ENCODE data around the gene STAT5B. TPM values are rescaled to one million over a fixed set of nuclear protein-coding genes. Genes with fewer than 3 reads are reported as not detected.

STAT5B gene
- polyA plus RNA-seq, 3 donors = 17.4 to 60.8 (median 47.1) TPM

DNA sequence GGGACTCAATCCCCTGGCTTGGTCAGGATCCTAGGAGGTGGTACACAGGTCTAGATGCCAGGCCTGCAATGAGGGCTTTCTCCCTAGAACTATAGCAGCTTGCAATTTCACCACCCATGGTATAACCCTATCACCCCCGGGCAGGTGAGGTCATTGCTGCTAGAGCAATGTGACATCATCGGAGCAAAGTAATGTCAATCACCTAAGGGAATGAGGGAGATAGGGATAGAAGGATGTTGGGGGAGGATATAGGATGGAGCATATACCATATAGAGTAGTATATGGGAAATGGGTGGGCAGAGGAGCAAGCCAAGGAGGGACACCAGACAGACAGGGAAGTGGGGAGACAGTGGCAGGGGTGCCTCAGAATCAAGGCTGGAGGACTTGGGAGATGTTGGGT is 98.5 kb downstream of the STAT5B start:
- WGBS, 3 donors = 84 to 92% (median 84%) methylated on average over 2 of the region's 2 CpGs
- H3K27ac ChIP-seq (ENCODE audit: low read depth, low read length) = no peak overlapping the region

DNA sequence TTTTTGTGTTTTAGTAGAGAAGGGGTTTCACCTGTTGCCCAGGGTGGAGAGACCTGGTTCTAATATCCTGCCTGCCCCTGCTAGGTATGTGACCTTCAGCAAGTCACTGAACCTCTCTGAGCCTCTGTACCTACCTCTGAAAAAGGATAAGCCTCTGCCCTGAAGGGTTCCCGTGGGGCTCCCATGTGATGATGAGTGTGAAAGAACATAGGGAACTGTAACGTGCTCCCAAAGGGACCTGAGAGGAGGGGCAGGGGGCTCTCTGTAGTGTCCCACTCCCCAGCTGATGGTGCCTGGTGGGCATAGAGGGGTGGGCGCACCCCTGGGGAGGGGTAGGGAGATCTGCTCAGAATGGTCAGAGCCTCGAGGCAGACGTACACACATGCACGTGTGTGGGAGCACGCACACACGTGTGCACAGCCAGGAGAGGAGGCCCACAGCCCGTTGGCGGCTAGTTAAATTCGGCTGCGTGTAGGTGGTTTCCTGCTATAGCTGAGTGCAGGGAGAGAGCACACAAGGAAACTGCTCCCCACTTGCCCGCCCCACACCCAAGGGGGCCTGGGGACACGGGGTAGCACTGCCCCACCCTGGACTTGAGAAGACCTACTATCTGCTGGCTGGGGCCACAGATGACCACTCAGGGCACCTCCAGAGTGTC is 101.9 kb downstream of the STAT5B start:
- 67 to 72% (median 71%) methylated on average over 14 of the region's 14 CpGs for WGBS, 3 donors
- H3K27ac ChIP-seq (ENCODE audit: low read depth, low read length) = no peak overlapping the region

DNA sequence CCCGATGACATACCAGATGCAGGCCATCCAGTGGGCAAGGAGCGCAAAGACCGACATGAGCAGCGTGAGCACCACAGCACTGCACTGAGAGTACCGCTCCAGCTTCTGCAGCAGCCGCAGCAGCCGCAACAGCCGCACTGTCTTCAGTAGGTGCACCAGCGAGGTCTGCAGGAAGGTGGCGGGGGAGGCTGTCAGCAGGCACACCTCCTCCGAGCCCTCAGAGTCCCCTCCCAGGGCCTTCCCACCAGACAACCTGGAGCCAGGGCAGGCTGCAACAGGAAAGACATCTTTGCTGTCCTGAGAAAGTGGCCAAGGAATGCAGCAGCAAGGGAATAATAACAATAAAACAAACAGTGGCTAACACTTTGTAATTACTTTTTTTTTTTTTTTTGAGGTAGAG is 104.4 kb downstream of the STAT5B start:
- WGBS, 3 donors = 58 to 64% (median 61%) methylated on average over 11 of the region's 11 CpGs

DNA sequence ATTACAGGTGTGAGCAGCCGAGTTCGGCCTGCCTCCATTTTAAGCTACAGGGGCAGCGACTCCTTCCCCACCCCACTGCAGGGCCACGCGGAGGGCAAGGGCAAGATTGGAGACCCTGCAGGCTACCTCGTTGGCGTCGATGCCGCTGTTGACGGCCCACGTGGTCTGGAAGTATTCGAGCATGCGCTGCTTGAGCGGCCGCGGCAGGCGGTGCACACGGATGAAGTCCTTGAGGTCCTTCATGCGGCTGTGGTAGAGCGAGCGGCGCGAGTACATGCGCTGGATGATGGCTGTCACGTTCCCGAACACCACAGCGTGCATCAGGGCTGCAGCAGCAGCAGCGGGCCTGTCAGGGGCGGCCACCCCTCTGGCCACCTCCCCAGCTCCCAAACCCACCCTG is 106.8 kb downstream of the STAT5B start:
- WGBS, 3 donors = 93 to 94% (median 94%) methylated on average over 29 of the region's 29 CpGs
- H3K27ac ChIP-seq (ENCODE audit: low read depth, low read length) = no peak overlapping the region

More for the DNA sequence above, 104.4 kb downstream of the STAT5B start:
- no peak overlapping the region for H3K27ac ChIP-seq (ENCODE audit: low read depth, low read length)

DNA sequence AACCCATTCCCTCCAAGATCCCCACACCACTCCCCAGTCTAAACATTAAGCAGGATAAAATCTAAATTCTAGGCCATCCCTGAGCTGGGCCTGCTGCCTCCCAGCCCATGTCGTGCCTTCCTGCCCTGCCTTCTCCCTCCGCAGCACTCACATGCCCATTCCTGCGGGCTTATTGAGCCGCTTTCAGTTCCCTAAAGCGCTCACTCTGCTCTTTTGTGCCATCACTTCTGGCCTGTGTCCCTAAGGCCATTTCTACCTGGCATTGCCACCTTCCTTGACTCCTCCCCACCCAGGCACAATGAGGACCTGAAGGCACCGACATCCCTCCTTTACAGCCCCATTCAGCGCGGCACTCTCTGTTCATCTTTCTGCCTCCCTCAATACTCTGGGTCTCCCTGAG is 108.4 kb downstream of the STAT5B start:
- 94 to 96% (median 96%) methylated on average over 8 of the region's 8 CpGs for WGBS, 3 donors
- no peak overlapping the region for H3K27ac ChIP-seq (ENCODE audit: low read depth, low read length)

DNA sequence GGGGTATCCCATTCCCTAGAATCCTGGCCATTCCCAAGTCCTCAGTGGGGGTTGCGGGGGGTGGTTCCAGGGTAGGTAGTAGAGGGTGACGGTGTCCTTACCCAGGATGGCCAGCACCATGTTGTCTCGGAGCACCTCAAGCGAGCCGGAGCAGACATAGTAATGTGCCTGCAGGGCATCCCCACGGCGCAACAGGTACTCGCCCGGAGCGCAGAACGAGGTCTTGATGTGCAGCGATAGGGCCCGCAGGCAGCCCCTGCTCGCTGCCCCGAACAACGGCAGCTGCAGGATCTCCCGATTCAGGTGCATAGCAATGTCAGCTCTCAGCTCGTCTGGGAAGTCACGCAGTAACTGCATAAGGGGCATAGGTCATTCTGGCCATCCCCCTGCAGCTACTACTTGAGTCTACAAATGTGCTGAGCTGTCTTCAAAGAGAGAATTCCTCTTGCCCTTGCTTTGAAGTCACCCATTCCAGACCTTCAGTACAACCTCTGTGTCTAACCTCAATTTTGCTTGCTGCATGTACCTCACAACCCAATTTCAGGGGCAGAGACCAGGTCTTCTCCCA is 109.9 kb downstream of the STAT5B start:
- WGBS, 3 donors = 85 to 93% (median 92%) methylated on average over 19 of the region's 19 CpGs
- H3K27ac ChIP-seq (ENCODE audit: low read depth, low read length) = no peak overlapping the region

DNA sequence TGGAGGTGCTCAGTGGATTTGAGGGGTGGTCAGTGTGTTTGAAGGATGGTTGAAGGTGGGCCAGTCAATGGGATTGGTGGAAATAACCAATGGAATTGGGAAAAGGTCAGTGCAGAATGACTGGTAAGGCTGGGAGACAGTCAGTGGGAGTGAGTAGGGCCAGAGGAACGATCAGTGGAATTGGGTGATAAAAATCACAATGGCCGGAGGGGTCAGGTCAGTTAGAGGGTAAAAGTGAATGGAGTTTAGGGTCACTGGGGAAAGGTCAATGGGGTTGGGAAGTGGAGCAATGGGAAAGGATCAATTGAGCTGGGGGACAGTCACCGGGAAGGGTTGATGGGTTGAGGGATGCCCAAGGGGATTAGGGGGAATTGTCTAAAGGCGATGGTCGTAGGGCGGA is 110.4 kb downstream of the STAT5B start:
- WGBS, 3 donors = 80 to 88% (median 86%) methylated on average over 6 of the region's 6 CpGs
- H3K27ac ChIP-seq (ENCODE audit: low read depth, low read length) = no peak overlapping the region

DNA sequence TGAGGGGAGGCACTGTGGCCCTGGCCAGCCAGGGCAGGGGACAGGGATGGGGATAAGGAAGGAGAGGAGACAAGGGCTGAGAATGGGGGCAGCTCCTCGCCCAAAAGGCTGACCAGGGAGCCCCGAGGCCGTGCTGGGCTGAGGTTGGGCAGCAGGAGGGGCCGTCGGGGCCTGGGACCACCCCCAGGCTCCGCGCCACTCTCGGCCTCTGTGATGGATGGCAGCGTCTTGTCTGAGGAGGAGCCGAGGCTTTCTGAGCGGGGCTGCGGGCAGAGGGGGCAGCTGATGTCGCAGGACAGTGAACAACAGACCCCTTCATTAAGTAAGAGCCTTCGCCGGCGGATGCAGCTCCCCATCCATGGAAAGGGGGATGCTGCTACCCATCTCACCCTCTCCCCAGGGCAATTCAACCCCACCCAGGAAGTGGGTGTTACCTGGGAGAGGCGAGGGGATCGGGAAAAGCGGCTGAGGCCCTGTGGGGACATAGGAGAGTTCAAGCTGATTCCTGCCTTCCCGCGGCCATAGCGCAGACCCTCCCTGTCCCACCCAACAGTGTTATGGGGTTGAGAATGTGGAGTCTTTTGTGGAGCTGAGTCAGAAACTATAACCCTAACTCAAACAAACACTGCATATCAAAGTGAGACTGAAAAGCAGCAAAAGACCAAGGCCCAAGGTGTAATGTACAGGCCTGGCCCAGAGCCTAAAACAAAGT is 112.3 kb downstream of the STAT5B start:
- no peak overlapping the region for H3K27ac ChIP-seq (ENCODE audit: low read depth, low read length)
- WGBS, 3 donors = 46 to 66% (median 60%) methylated on average over 19 to 22 of the region's 22 CpGs

DNA sequence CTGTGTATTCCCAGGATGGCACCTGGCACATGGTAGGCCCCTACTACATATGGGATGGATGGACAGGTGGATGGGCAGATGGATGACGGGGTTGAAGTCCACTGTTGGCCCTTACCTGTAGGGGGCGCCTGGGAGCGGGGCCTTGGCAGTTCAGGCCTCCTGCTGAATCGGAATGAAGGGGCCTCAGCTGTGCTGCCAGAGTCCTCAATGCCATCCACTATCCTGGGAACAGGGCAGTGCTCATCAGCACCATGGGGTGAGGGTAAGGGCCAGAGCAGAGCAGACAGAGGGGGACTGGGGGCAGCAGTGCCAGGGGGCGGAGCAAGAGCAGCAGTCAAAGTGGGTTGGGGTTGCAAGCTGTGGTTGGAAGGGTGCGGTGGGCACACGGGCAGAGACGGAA is 113.1 kb downstream of the STAT5B start:
- no peak overlapping the region for H3K27ac ChIP-seq (ENCODE audit: low read depth, low read length)
- 56 to 63% (median 57%) methylated on average over 7 to 8 of the region's 8 CpGs for WGBS, 3 donors

DNA sequence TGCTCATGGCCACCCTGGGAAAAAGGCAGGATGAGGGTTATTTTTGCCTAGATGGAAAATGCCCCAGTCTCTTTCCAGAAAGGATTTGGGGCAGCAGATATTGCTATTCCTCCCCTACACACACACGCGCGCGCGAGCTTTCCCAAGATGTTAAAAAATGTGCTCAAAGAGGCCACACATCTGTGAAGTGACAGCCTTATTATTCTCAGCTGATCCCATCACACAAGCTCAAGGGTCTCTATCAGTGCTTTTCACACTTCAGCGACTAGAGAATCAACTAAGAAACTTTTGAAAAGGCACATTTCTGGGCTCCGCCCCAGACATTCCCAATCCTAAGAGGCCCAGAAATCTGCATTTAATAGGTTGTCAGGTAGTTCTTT is 115.7 kb downstream of the STAT5B start:
- 91 to 94% (median 93%) methylated on average over 7 of the region's 7 CpGs for WGBS, 3 donors
- no peak overlapping the region for H3K27ac ChIP-seq (ENCODE audit: low read depth, low read length)

DNA sequence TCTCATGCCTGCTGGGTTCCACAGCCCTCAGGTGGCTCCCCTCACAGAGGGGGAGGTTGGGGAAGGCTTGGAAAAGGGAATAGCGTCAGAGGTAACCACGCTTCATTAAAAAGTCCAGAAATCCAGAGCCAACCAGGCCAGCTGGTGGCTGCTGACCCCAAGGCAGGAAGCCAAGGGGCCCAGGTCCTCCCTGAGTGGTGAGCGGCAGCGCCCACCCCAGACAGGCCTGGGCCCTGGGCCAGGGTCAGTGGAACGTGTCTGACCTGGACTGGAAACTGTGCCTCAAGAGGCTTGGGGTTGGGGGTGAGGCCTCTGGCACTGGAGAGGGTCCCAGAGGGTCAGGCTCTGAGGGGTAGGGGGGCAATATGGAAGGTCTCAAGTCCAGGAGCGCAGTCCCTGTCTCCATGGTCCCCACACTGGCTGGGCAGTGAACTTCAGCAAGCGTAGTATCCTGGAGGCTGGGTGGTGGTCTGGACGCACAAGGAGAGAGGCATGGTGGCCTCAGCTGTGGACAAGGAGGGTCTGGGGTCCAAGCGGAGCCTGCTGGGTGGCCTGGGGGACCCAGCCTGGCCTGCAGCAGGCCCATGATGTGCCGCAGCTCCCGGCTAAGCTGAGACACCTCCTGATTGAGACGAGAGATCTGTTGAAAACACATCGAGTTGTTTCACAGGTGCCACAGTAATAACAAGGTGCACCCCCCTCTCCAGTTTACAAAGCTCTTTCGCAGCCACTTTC is 116.2 kb downstream of the STAT5B start:
- 75 to 79% (median 76%) methylated on average over 14 of the region's 14 CpGs for WGBS, 3 donors
- no peak overlapping the region for H3K27ac ChIP-seq (ENCODE audit: low read depth, low read length)

DNA sequence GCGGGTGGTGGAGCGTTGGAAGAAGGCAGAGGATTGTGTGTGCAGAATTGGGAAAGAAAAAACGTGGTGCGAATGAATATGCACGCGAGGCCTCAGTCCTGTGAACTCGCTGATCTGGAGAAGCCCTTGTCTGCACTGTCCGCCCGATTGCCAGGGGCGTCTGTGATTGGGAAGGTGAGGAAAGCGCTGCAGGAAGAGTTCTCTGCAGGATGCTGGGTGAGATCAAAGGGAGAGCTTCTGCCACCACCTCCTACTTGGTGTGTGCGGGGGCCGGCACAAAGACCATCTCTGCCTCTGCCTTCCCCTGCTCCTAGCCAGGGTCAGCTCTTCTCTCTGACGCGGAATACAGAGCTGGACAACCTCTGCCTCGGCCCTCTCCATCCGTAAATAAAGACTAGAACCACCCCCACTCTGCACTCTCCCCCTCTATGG is 120.6 kb downstream of the STAT5B start:
- H3K27ac ChIP-seq (ENCODE audit: low read depth, low read length) = no peak overlapping the region
- 41 to 45% (median 44%) methylated on average over 17 of the region's 17 CpGs for WGBS, 3 donors

DNA sequence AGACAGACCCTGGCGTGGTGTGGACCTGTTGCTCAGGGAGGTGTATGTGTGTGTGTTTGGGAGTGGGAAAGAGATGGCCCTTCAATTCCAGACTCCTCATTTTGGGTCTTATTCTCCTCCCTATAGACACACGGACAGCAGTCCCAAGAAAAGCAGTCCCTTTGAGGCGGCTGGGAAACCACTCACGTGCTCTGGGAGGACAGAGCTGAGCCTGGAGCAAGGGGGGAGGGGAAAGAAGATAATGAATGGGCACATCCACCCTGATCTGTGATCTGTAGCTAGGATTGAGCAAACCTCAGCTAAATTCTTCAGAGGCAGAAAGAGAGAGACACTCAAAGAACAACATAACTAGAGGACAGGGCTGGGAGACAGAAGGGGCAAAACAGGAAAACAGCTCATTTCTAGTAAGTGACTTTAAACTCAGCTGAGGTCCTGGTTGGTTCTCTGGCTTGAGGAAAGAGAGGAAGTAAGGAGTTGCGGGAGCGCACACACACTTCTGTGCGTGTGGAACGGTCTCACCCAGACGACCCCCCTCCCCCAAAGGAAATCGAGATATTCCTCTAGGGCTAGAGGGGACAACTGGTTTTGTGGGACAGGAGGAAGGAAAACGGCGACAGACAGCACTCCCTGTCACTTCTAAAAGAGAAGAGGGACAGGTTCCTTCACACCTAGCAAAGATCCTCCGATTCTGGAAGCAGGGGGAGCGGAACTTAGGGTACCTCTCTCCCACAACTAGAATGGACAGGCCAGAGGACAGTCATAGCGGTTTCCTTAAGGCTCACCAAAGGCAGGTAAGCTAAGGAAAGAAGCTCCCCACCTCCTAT is 122.1 kb downstream of the STAT5B start:
- no peak overlapping the region for H3K27ac ChIP-seq (ENCODE audit: low read depth, low read length)
- WGBS, 3 donors = 6 to 8% (median 6%) methylated on average over 15 of the region's 15 CpGs

Other genes with a start within 250 kb of the STAT5B start
- gene C17orf113, start 225.8 kb downstream of the STAT5B start, polyA plus RNA-seq = 1 to 10 TPM in 1 of 3 donors, under 1 TPM in 2; 0.12 to 1.5 (median 0.22) TPM
- gene ZNF385C, start 177.9 kb downstream of the STAT5B start, polyA plus RNA-seq = 1 to 10 TPM in 1 of 3 donors, under 1 TPM in 2; 0.10 to 2.0 (median 0.67) TPM
- gene DHX58, start 163.7 kb downstream of the STAT5B start, polyA plus RNA-seq = 10 to 100 TPM in 1 of 3 donors, 1 to 10 TPM in 2; 6.2 to 17.4 (median 7.0) TPM
- 10 to 100 TPM; 37.5 to 57.1 (median 40.9) TPM for gene KAT2A, start 155.0 kb downstream of the STAT5B start, polyA plus RNA-seq
- under 1 TPM; 0.09 to 0.70 (median 0.34) TPM for gene HSPB9, start 153.6 kb downstream of the STAT5B start, polyA plus RNA-seq
- gene RAB5C, start 121.4 kb downstream of the STAT5B start, polyA plus RNA-seq = 100 to 1,000 TPM in 2 of 3 donors, 10 to 100 TPM in 1; 62.4 to 190 (median 182) TPM
- under 1 TPM; 0.06 to 0.56 (median 0.19) TPM for gene KCNH4, start 95.2 kb downstream of the STAT5B start, polyA plus RNA-seq
- not detected for gene HCRT, start 90.9 kb downstream of the STAT5B start, polyA plus RNA-seq
- 10 to 100 TPM; 16.5 to 20.3 (median 19.4) TPM for gene GHDC, start 81.9 kb downstream of the STAT5B start, polyA plus RNA-seq
- gene STAT5A, start 12.1 kb upstream of the STAT5B start, polyA plus RNA-seq = 100 to 1,000 TPM in 1 of 3 donors, 10 to 100 TPM in 2; 22.7 to 151 (median 57.1) TPM
- 100 to 1,000 TPM in 1 of 3 donors, 10 to 100 TPM in 2; 60.7 to 204 (median 92.9) TPM for gene STAT3, start 112.1 kb upstream of the STAT5B start, polyA plus RNA-seq
- gene CAVIN1, start 146.9 kb upstream of the STAT5B start, polyA plus RNA-seq = 100 to 1,000 TPM in 2 of 3 donors, 10 to 100 TPM in 1; 30.4 to 517 (median 414) TPM
- 10 to 100 TPM; 17.6 to 30.5 (median 25.8) TPM for gene ATP6V0A1, start 182.5 kb upstream of the STAT5B start, polyA plus RNA-seq